ENCODE data around the gene SNRNP27.

DNA sequence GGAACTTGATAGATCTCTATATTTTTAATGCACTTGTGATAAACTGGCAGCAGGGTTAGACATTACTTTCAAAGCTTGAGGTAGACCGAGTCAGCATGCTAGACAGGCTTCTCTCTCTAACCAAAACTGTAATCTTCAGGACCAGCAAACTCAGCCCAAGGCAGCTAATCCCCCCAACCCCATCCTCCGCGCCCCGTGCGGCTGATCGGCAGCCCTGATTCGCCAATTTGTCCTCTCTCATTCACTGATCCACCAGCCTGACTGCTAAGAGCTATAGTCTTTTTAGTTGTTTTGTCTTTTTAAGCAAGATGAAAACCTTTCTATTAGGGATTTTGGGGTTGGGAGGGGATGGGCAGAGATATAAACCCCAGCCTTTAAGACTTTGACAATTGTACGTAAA is 46.9 kb downstream of the SNRNP27 start:
- TF ChIP-seq CTCF (IDR thresholded peaks at IDR 0.05) (no peak), POLR2A (IDR thresholded peaks at IDR 0.05) (no peak)
